ENCODE measurements around the gene CADM4. TPM values are rescaled to one million over a fixed set of nuclear protein-coding genes. Genes with fewer than 3 reads are reported as not detected.

CADM4 gene
- total and polyA plus RNA-seq, 2 of the 8 experiments (the other 6 are each of a cell fraction or from before 2014, with no cell fraction given): 13.5 to 25.0 TPM

DNA sequence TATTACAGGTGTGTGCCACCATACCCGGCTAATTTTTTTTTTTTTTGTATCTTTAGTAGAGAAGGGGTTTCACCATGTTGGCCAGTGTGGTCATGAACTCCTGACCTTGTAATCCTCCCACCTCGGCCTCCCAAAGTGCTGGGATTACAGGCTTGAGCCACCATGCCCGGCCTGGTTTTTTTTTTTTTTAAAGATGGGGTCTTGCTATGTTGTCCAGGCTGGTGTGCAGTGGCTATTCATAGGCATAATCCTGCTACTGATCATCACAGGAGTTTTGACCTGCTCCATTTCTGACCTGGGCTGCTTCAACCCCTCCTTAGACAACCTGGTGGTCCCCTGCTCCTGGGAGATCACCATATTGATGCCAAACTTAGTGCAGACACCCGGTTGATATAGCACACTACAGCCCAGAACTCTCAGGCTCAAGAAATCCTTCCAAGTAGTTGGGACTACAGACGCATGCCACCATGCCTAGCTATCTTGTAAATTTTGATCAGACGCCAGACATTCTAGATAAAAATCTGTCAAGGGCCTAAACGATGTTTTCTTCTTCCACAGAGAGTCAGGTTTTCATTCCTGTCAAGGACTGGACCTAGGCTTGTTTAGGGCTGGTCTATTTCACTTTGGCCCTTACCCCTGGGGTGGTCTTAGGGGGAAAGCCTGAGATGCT lies 20.8 kb upstream of the CADM4 start:
- H3K27me3 ChIP-seq (replicated peaks in 1 of 4; ENCODE audit: control insufficient read depth in 3 of 4, extremely low read depth in 1 of 4, insufficient read depth in 3 of 4, low read length in 3 of 4): no peaks in the 10 kb centered on the region
- no peak overlapping the region for H2BK5ac ChIP-seq (ENCODE audit: low read depth, low read length)
- no peak overlapping the region for H2BK15ac ChIP-seq (ENCODE audit: low read length)
- no peak overlapping the region for H3K4ac ChIP-seq (replicated peaks; ENCODE audit: insufficient read length, low read depth, low read length)
- ChIA-PET CTCF (ENCODE audit: partially characterized antibody) (interaction anchor here (2.7 to 3.1 kb wide), 2 partner anchors 8 to 32 kb away, joined by 13 to 28 read pairs; no protein-coding TSS in a partner anchor), POLR2A (ENCODE audit: partially characterized antibody) (interaction anchor here (0.6 kb wide), 1 partner anchor 99 kb away, joined by 3 read pairs; no protein-coding TSS in a partner anchor)
- no peaks in the 10 kb centered on the region for H3K4me1 ChIP-seq (replicated peaks in 1 of 4; ENCODE audit: control insufficient read depth in 3 of 4, insufficient read depth in 4 of 4, low read length in 3 of 4)
- peaks cover 0 to 24% (median 16%) of the 10 kb centered on the region in 4 experiments; a peak in 5 of 8 replicates for H3K36me3 ChIP-seq (ENCODE audit: control insufficient read depth in 2 of 4, insufficient read depth in 4 of 4, low read length in 3 of 4)
- no peak overlapping the region for H2BK12ac ChIP-seq (ENCODE audit: low read depth, low read length)
- H4K91ac ChIP-seq (replicated peaks; ENCODE audit: insufficient read length, low read length): no peak overlapping the region
- H3K14ac ChIP-seq (ENCODE audit: insufficient read length): no peak overlapping the region
- H3K79me1 ChIP-seq (ENCODE audit: low read depth, low read length): no peaks in the 10 kb centered on the region; the same call in 1 of the 2 replicates
- H3K27ac ChIP-seq (ENCODE audit: low read depth, low read length): no peak overlapping the region
- FAIRE-seq: no peak
- H3K18ac ChIP-seq (ENCODE audit: extremely low read depth, low read length): no peak overlapping the region
- H3K23me2 ChIP-seq (ENCODE audit: low read depth, low read length): peaks cover 3% of the 10 kb centered on the region; the same call in 1 of the 2 replicates
- no peak overlapping the region for H2BK120ac ChIP-seq (replicated peaks; ENCODE audit: low read depth, low read length)
- H3K4me2 ChIP-seq (ENCODE audit: insufficient read depth in 1 of 2, low read depth in 2 of 2, low read length in 2 of 2): no peak overlapping the region
- 85% methylated on average over 7 of the region's 7 CpGs; no CpG with 5 or more reads in 1 of the 2 experiments for whole genome bisulfite sequencing, 2 experiments (ENCODE audit: extremely low coverage in 1 of 2, insufficient coverage in 1 of 2, insufficient read length in 1 of 2, insufficient replicate concordance in 2 of 2, low coverage in 1 of 2, low lambda C conversion rate in 2 of 2, missing lambda C conversion rate in 1 of 2)
- no peaks in the 10 kb centered on the region for H3K9me3 ChIP-seq (ENCODE audit: insufficient read depth in 2 of 2, low read depth in 1 of 2, low read length in 1 of 2)
- no peak for DNase-seq (ENCODE audit: low read depth in 1 of 2, low spot score in 2 of 2)
- no peak overlapping the region for H3K4me3 ChIP-seq (ENCODE audit: extremely low read depth in 1 of 4, insufficient read depth in 2 of 4, low read depth in 3 of 4, low read length in 4 of 4)
- no peak overlapping the region for H2BK20ac ChIP-seq (ENCODE audit: low read length)
- H4K5ac ChIP-seq (ENCODE audit: insufficient read length, low read depth, low read length): no peak overlapping the region
- H3K9ac ChIP-seq (replicated peaks in 1 of 4; ENCODE audit: extremely low read depth in 1 of 4, low read depth in 3 of 4, low read length in 3 of 4): no peak overlapping the region
- H4K8ac ChIP-seq (ENCODE audit: extremely low read depth, insufficient read depth, low read length): no peak overlapping the region
- no peak overlapping the region for H2AFZ ChIP-seq (ENCODE audit: low read length)
- H3K23ac ChIP-seq (ENCODE audit: insufficient read length): no peak overlapping the region
- no peak overlapping the region for H2AK5ac ChIP-seq (ENCODE audit: low read depth, low read length)
- peaks cover 0 to 4% of the 10 kb centered on the region in 2 experiments for H4K20me1 ChIP-seq (replicated peaks in 1 of 2; ENCODE audit: control insufficient read depth in 1 of 2, insufficient read depth in 2 of 2, low read length in 2 of 2)
- no peak for TF ChIP-seq TCF12 (IDR thresholded peaks at IDR 0.05; ENCODE audit: low read depth, low read length)
- TF ChIP-seq ASH2L (IDR thresholded peaks at IDR 0.05; ENCODE audit: low read length): no peak
- no peak for TF ChIP-seq KDM5A (IDR thresholded peaks at IDR 0.05; ENCODE audit: low read length)
- no peak for TF ChIP-seq MAFK (IDR thresholded peaks at IDR 0.05; ENCODE audit: low read depth, low read length)
- no peak for TF ChIP-seq GABPA (IDR thresholded peaks at IDR 0.05; ENCODE audit: borderline replicate concordance, insufficient read depth, low read length)
- no peak for TF ChIP-seq YY1 (IDR thresholded peaks at IDR 0.05; ENCODE audit: low read depth, low read length)
- no peak for TF ChIP-seq SIRT6 (IDR thresholded peaks at IDR 0.05; ENCODE audit: low read length)
- TF ChIP-seq, protein P1, sequence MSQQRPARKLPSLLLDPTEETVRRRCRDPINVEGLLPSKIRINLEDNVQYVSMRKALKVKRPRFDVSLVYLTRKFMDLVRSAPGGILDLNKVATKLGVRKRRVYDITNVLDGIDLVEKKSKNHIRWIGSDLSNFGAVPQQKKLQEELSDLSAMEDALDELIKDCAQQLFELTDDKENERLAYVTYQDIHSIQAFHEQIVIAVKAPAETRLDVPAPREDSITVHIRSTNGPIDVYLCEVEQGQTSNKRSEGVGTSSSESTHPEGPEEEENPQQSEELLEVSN (IDR thresholded peaks at IDR 0.05): no peak
- H3K56ac ChIP-seq (replicated peaks; ENCODE audit: insufficient read length, low read depth, low read length): no peak overlapping the region
- no peaks in the 10 kb centered on the region for H3K79me2 ChIP-seq (ENCODE audit: control insufficient read depth in 1 of 2, insufficient read depth in 2 of 2, low read length in 2 of 2)
